Left colon (tissue), 2 donors: ENCODE measurements around the gene SV2C. TPM values are rescaled to one million over a fixed set of nuclear protein-coding genes. Genes with fewer than 3 reads are reported as not detected.
A peak's percentile ranks its signal among the peaks of the same experiment; 100 is the strongest.
"Not testable (repeated sequence)": the region's sequence is repeated elsewhere in the genome, so short reads cannot be mapped to it uniquely, and the experiment has no call there.

Experiments
- ATAC-seq: fragments of 200-7000 bp; cut with Tn5 transposase; one replicate; pipeline ENCODE4 v1.9.1; 2020; ENCODE audit warnings: mild to moderate bottlenecking, moderate library complexity
- DNase-seq, 2 donors: peaks; one replicate each; pipeline ENCODE4 v3.0.0-alpha.2; 2020
- intact Hi-C, 2 donors: fragments of 100-400 bp; cut with DNase I in 1 of 2; cut with micrococcal nuclease in 1 of 2; formaldehyde crosslinking; loops; one replicate each; pipeline versions ENCODE4 v1.11.2 to v1.14.0; 2022; cut with DNase I, micrococcal nuclease
- total RNA-seq, 2 donors: library from RNA; stranded (reverse); fragmentation: NEBNext Ultra II Directional; extraction: Animal tissue kit (Norgen Biotek cat#: 25700); gene quantifications; one replicate each; pipeline ENCODE4 v1.2.1, GENCODE V29; 2021
- donor health status: DM: no; HTN: no; CAD: no.
- donor health status: DM: yes; HTN: yes; CAD: no.

The SV2C gene
- total RNA-seq, 2 donors from 2014 or later: 0.24 to 0.36 TPM

GRCh38 chr5:76342474-76342873 lies 259.3 kb downstream of the SV2C start:
- no peak for DNase-seq
- intact Hi-C loops: no loop called here
- no peak for ATAC-seq

GRCh38 chr5:76345582-76345981 lies 262.4 kb downstream of the SV2C start:
- intact Hi-C loops: no loop called here
- no peak for ATAC-seq
- DNase-seq: no peak

- intact Hi-C loops: no loop called here
Observed at GRCh38 chr5:76351176-76351575, 268.0 kb downstream of the SV2C start.

GRCh38 chr5:76351577-76351976 lies 268.4 kb downstream of the SV2C start:
- ATAC-seq (no peak), DNase-seq (no peak)
- intact Hi-C loops: no loop called here

More at GRCh38 chr5:76351176-76351575, 268.0 kb downstream of the SV2C start:
- ATAC-seq: no peak
- no peak for DNase-seq

- DNase-seq (no peak), ATAC-seq (no peak)
- intact Hi-C loops: no loop called here
Observed at GRCh38 chr5:76356887-76357286, 273.7 kb downstream of the SV2C start.

- peak; percentile 81 to 86 for DNase-seq
- intact Hi-C loops: no loop called here
Observed at GRCh38 chr5:76363352-76364225, 280.4 kb downstream of the SV2C start.

GRCh38 chr5:76364226-76364589 lies 281.0 kb downstream of the SV2C start:
- no peak for ATAC-seq
- intact Hi-C loops: no loop called here

More at GRCh38 chr5:76363352-76364225, 280.4 kb downstream of the SV2C start:
- ATAC-seq: peak; percentile 98

GRCh38 chr5:76365561-76365960 lies 282.4 kb downstream of the SV2C start:
- intact Hi-C loops: no loop called here
- ATAC-seq (no peak), DNase-seq (no peak)

More at GRCh38 chr5:76364226-76364589, 281.0 kb downstream of the SV2C start:
- no peak for DNase-seq

- DNase-seq: no peak
- intact Hi-C loops: no loop called here
- ATAC-seq: no peak
Observed at GRCh38 chr5:76366596-76366995, 283.4 kb downstream of the SV2C start.

- DNase-seq: no peak
- intact Hi-C loops: no loop called here
- no peak for ATAC-seq
Observed at GRCh38 chr5:76367623-76368371, 284.6 kb downstream of the SV2C start.

GRCh38 chr5:76368941-76369340 lies 285.8 kb downstream of the SV2C start:
- peak; percentile 43 for ATAC-seq
- DNase-seq: no peak
- intact Hi-C loops: no loop called here

- intact Hi-C loops, ATAC-seq, DNase-seq: not testable (repeated sequence)
Observed at GRCh38 chr5:76369668-76370067, 286.5 kb downstream of the SV2C start.

- ATAC-seq (peak; percentile 42), DNase-seq (no peak)
- intact Hi-C loops: no loop called here
Observed at GRCh38 chr5:76371960-76372322, 288.8 kb downstream of the SV2C start.

- intact Hi-C loops: no loop called here
- peak; percentile 40 for ATAC-seq
- no peak for DNase-seq
Observed at GRCh38 chr5:76372323-76373054, 289.3 kb downstream of the SV2C start.

- intact Hi-C loops: no loop called here
- DNase-seq (no peak), ATAC-seq (no peak)
Observed at GRCh38 chr5:76376148-76376865, 293.1 kb downstream of the SV2C start.

- ATAC-seq (no peak), DNase-seq (no peak)
- intact Hi-C loops: no loop called here
Observed at GRCh38 chr5:76376866-76377230, 293.7 kb downstream of the SV2C start.

GRCh38 chr5:76378355-76378754 lies 295.2 kb downstream of the SV2C start:
- ATAC-seq (no peak), DNase-seq (no peak)
- intact Hi-C loops: no loop called here

- ATAC-seq (peak; percentile 71), DNase-seq (no peak)
- intact Hi-C loops: no loop called here
Observed at GRCh38 chr5:76379316-76379715, 296.1 kb downstream of the SV2C start.

- intact Hi-C loops: no loop called here
- peak; percentile 86 for ATAC-seq
- DNase-seq: no peak
Observed at GRCh38 chr5:76379855-76380254, 296.7 kb downstream of the SV2C start.
